ENCODE measurements around the gene ERICH6B. TPM values are rescaled to one million over a fixed set of nuclear protein-coding genes. Genes with fewer than 3 reads are reported as not detected.

Gene ERICH6B
- total and polyA plus RNA-seq, 12 donors, result not detected

GRCh38 chr13:45623516-45624090, 8.1 kb upstream of the ERICH6B start:
- H3K9me3 ChIP-seq, result peaks cover 0 to 9% (median 0%) of the 10 kb centered on the region in 11 donors
- no peak overlapping the region for H3K27ac ChIP-seq
- no peaks in the 10 kb centered on the region for H3K36me3 ChIP-seq
- WGBS, 2 donors, result 44 to 46% methylated on average over 5 of the region's 5 CpGs
- no peak overlapping the region for H3K4me3 ChIP-seq
- ATAC-seq, result no peak
- H3K27me3 ChIP-seq, result peaks cover 0 to 52% (median 23%) of the 10 kb centered on the region in 7 donors
- H3K4me1 ChIP-seq, result no peaks in the 10 kb centered on the region
- intact Hi-C loops (cut with DNase I), result loop anchor here in 5 of 10 donors (10.0 kb wide), 1 partner anchor 501 kb away; no protein-coding TSS in a partner anchor
- DNase-seq, result no peak
- TF ChIP-seq CTCF (IDR thresholded peaks at IDR 0.05), result peak in 7 of 9 donors; percentile 21 to 59 (median 51)

- TF ChIP-seq CTCF (IDR thresholded peaks at IDR 0.05), result no peak
- peaks cover 0 to 54% (median 26%) of the 10 kb centered on the region in 7 donors for H3K27me3 ChIP-seq
- H3K36me3 ChIP-seq, result no peaks in the 10 kb centered on the region
- intact Hi-C loops (cut with DNase I), result loop anchor here in 5 of 10 donors (10.0 kb wide), 1 partner anchor 503 kb away; no protein-coding TSS in a partner anchor
- peaks cover 0 to 9% (median 0%) of the 10 kb centered on the region in 11 donors for H3K9me3 ChIP-seq
- WGBS, 2 donors, result 30 to 31% methylated on average over 6 of the region's 6 CpGs
- ATAC-seq (no peak), DNase-seq (no peak)
- no peak overlapping the region for H3K27ac ChIP-seq
- no peaks in the 10 kb centered on the region for H3K4me1 ChIP-seq
- H3K4me3 ChIP-seq, result no peak overlapping the region
These were observed 6.4 kb upstream of the ERICH6B start for GRCh38 chr13:45621950-45622349.

GRCh38 chr13:45607931-45608330, 7.6 kb downstream of the ERICH6B start:
- H3K36me3 ChIP-seq, result no peaks in the 10 kb centered on the region
- no peaks in the 10 kb centered on the region for H3K4me1 ChIP-seq
- H3K9me3 ChIP-seq, result no peaks in the 10 kb centered on the region
- H3K4me3 ChIP-seq, result no peak overlapping the region
- H3K27ac ChIP-seq, result no peak overlapping the region
- ATAC-seq (no peak), DNase-seq (no peak)
- intact Hi-C loops (cut with DNase I), result no loop called here
- WGBS, 2 donors, result 53 to 66% methylated on average over 3 of the region's 3 CpGs
- H3K27me3 ChIP-seq, result peaks cover 0 to 53% (median 18%) of the 10 kb centered on the region in 7 donors
- TF ChIP-seq CTCF (IDR thresholded peaks at IDR 0.05), result no peak

GRCh38 chr13:45604892-45605291, 10.6 kb downstream of the ERICH6B start:
- intact Hi-C loops (cut with DNase I), result no loop called here
- Histone ChIP-seq H3K27ac (no peak overlapping the region), H3K4me1 (no peaks in the 10 kb centered on the region), H3K9me3 (no peaks in the 10 kb centered on the region), H3K4me3 (no peak overlapping the region), H3K27me3 (peaks cover 0 to 29% (median 9%) of the 10 kb centered on the region in 7 donors), H3K36me3 (no peaks in the 10 kb centered on the region)
- DNase-seq (no peak), ATAC-seq (no peak)
- TF ChIP-seq CTCF (IDR thresholded peaks at IDR 0.05), result no peak
- 56 to 58% methylated on average over 4 of the region's 4 CpGs for WGBS, 2 donors

Measured in heart right ventricle (tissue), 16 donors.